Measurements from ENCODE around the gene DDX10. TPM values are rescaled to one million over a fixed set of nuclear protein-coding genes. Genes with fewer than 3 reads are reported as not detected.

DDX10 gene
- total and polyA plus RNA-seq, 2 of the 8 experiments (the other 6 are each of a cell fraction or from before 2014, with no cell fraction given), result 49.2 to 52.2 TPM

DNA sequence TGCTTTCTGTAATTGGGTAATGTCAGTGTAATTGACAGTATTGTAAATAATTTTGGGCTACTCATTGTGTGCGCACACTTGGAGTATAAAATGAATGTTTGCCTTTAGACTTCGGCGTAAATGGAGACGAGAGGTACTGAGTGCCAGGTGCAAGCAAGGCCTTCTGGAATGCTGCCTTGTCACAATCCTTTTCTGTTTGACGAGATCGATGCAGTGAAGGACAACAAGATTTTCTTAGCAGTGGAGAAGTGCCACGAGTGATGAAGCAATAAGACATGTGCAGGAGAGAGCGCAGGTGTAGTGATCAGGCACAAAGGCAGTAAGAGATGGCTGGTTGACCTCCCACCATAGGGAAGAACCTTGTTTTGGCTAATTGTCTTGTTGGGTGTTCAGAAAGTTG lies 67.5 kb downstream of the DDX10 start:
- Histone ChIP-seq H3K23ac (ENCODE audit: insufficient read length) (no peak overlapping the region), H3K27me3 (replicated peaks in 1 of 4; ENCODE audit: control insufficient read depth in 3 of 4, extremely low read depth in 1 of 4, insufficient read depth in 3 of 4, low read length in 3 of 4) (no peaks in the 10 kb centered on the region), H2AFZ (ENCODE audit: low read length) (no peak overlapping the region), H3K4me3 (ENCODE audit: extremely low read depth in 1 of 4, insufficient read depth in 2 of 4, low read depth in 3 of 4, low read length in 4 of 4) (no peak overlapping the region), H2AK5ac (ENCODE audit: low read depth, low read length) (no peak overlapping the region), H2BK15ac (ENCODE audit: low read length) (no peak overlapping the region), H3K23me2 (ENCODE audit: low read depth, low read length) (peaks cover 2% of the 10 kb centered on the region; the same call in 1 of the 2 replicates), H4K8ac (ENCODE audit: extremely low read depth, insufficient read depth, low read length) (no peak overlapping the region), H2BK20ac (ENCODE audit: low read length) (no peak overlapping the region), H3K79me1 (ENCODE audit: low read depth, low read length) (peaks cover 3% of the 10 kb centered on the region), H4K20me1 (replicated peaks in 1 of 2; ENCODE audit: control insufficient read depth in 1 of 2, insufficient read depth in 2 of 2, low read length in 2 of 2) (peaks cover 0 to 5% of the 10 kb centered on the region in 2 experiments), H3K4me1 (replicated peaks in 1 of 4; ENCODE audit: control insufficient read depth in 3 of 4, insufficient read depth in 4 of 4, low read length in 3 of 4) (no peaks in the 10 kb centered on the region), H4K5ac (ENCODE audit: insufficient read length, low read depth, low read length) (no peak overlapping the region), H2BK12ac (ENCODE audit: low read depth, low read length) (0 out of 2 replicates have a peak overlapping the region, but pooled peaks have one; percentile 30), H3K4ac (replicated peaks; ENCODE audit: insufficient read length, low read depth, low read length) (no peak overlapping the region), H3K18ac (ENCODE audit: extremely low read depth, low read length) (no peak overlapping the region), H3K79me2 (ENCODE audit: control insufficient read depth in 1 of 2, insufficient read depth in 2 of 2, low read length in 2 of 2) (peaks cover 0 to 9% of the 10 kb centered on the region in 2 experiments; a peak in 2 of 4 replicates), H2BK5ac (ENCODE audit: low read depth, low read length) (no peak overlapping the region), H2BK120ac (replicated peaks; ENCODE audit: low read depth, low read length) (no peak overlapping the region), H3K9me3 (ENCODE audit: insufficient read depth in 2 of 2, low read depth in 1 of 2, low read length in 1 of 2) (no peaks in the 10 kb centered on the region), H3K36me3 (ENCODE audit: control insufficient read depth in 2 of 4, insufficient read depth in 4 of 4, low read length in 3 of 4) (no peaks in the 10 kb centered on the region), H3K56ac (replicated peaks; ENCODE audit: insufficient read length, low read depth, low read length) (no peak overlapping the region), H3K9ac (replicated peaks in 1 of 4; ENCODE audit: extremely low read depth in 1 of 4, low read depth in 3 of 4, low read length in 3 of 4) (no peak overlapping the region), H3K14ac (ENCODE audit: insufficient read length) (no peak overlapping the region), H4K91ac (replicated peaks; ENCODE audit: insufficient read length, low read length) (no peak overlapping the region), H3K27ac (ENCODE audit: low read depth, low read length) (no peak overlapping the region), H3K4me2 (ENCODE audit: insufficient read depth in 1 of 2, low read depth in 2 of 2, low read length in 2 of 2) (no peak overlapping the region)
- ChIA-PET CTCF (ENCODE audit: partially characterized antibody) (interaction anchor here (0.7 to 3.1 kb wide), 2 partner anchors 22 to 35 kb away, joined by 3 to 13 read pairs; no protein-coding TSS in a partner anchor), POLR2A (ENCODE audit: partially characterized antibody) (no interaction called here)
- TF ChIP-seq CBX5 (IDR thresholded peaks at IDR 0.05; ENCODE audit: low read depth, low read length), result no peak
- WGBS, 2 experiments (ENCODE audit: extremely low coverage in 1 of 2, insufficient coverage in 1 of 2, insufficient read length in 1 of 2, insufficient replicate concordance in 2 of 2, low coverage in 1 of 2, low lambda C conversion rate in 2 of 2, missing lambda C conversion rate in 1 of 2), result 91% methylated on average over 8 of the region's 8 CpGs; no CpG with 5 or more reads in 1 of the 2 experiments
- DNase-seq (ENCODE audit: low read depth in 1 of 2, low spot score in 2 of 2) (no peak), FAIRE-seq (no peak)

Data from H1 (cell line).